AG08396 (cell line): ENCODE results near the gene PUM1.

Source experiments
- DNase-seq: peaks from one replicate; pipeline ENCODE4 v3.0.0; 2012; ENCODE audit warnings: low spot score, mixed read lengths

Gene PUM1

GRCh38 chr1:30892671-30893073 is 172.8 kb downstream of the PUM1 start:
- DNase-seq, result no peak

GRCh38 chr1:30891227-30891552 is 174.3 kb downstream of the PUM1 start:
- no peak for DNase-seq

GRCh38 chr1:30890502-30891226 is 174.9 kb downstream of the PUM1 start:
- no peak for DNase-seq

DNA sequence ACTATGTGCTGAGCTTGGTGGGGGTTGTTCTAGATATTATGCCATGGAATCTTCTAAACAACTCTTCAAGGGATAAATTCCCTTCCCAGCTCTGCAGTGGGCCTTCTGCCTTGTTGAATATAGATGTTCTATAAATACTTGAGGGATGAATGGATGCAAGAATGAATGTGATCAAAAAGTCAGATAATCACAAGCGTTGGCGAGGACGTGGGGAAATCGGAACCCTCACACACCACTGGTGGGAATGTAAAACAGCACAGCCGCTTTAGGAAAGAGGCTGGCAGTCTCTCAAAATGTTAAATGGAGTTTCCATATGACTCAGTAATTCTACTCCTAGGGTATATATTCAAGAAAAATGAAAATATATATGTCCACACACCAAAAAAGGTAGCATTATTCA is 176.0 kb downstream of the PUM1 start:
- no peak for DNase-seq

DNA sequence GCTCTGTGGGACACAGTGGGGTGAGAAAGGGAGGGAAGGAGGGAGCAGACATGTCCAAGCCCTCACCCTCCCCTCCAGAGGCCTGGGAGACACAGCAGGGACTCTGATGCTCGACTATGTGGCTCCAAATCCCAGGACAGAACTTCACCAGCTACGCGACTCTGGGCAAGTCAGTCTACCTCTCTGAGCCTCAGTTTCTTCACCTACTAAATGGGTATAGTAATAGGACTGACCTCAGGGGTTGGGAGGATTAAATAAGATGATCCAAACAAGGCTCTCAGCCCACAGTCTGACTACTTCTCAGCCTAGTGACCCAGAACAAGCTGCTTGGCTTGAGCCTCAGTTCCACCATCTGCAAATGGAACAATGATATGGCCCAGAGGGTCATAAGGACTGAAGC is 176.5 kb downstream of the PUM1 start:
- no peak for DNase-seq

GRCh38 chr1:30888391-30888790 is 177.1 kb downstream of the PUM1 start:
- peak; percentile 87 for DNase-seq

GRCh38 chr1:30887485-30888315 is 177.8 kb downstream of the PUM1 start:
- peak; percentile 68 for DNase-seq

GRCh38 chr1:30886710-30887428 is 178.6 kb downstream of the PUM1 start:
- no peak for DNase-seq

GRCh38 chr1:30885570-30886522 is 179.7 kb downstream of the PUM1 start:
- DNase-seq, result no peak

GRCh38 chr1:30884723-30885122 is 180.8 kb downstream of the PUM1 start:
- no peak for DNase-seq

DNA sequence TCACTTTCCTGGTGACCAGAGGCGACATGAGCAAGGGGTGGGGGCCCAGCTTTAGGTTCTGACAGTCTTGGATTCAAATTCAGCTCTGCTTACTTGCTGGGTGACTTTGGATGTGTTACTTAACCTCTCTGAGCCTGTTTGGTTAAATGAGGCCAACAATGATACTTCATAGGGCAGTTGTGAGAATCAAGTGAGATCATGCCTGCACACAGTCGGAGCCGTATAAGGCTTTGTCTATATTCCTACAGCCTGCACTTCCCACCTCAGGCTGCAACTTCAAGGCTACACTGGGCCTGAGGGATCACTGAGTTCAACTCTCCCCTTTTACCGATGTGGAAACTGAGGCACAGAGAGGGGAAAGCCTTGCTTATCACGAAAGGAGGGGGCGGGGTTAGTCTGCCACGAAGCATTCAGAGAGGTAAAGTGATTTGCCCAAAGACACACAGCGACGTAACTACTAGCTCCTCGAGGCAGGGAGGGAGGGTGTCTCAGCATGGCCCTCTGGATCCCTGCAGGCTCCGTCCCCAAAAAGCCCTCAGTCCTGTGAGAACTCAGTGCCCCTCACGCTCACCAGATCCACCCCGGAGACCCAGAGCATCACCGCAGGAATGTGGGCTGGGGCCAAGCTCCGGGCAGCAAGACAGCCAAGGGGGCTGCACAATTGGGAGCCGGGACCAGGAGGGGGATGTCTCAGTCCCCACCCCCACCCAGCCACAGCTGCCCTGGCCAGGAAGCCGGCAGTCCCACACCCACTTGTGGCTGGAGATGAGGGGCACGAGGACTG is 181.9 kb downstream of the PUM1 start:
- no peak for DNase-seq

DNA sequence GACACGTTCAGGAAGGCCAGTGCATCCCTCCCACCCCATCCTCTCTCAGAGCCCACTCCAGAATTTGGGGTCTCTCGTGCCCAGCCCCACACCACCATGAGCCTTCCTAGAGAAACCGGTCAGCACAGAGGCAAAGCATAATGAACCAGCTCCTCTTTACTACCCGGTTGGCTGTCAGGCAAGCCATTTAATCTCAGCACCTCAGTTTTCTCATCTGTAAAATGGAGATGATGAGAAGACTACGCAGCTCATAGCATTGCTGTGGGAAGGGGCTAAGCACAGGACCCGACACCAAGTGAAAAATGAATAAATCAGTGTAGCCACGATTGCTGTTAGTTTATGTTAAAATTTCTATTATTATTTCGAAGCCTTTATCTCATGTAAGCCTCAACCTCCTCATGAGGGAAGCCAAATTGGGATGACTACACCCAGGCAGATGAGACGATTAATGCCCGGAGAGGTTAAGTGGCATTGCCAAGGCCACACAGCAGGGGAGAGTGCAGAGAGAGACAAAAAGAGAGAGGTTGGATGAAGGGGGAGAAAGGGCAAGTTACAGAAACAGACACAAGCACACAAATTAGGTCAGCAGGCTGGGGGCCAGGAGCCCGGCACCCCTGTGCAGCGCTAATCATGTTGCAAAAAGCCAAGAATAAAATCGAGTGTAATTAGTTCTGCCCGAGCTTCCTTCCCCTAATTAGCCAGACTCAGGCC is 182.7 kb downstream of the PUM1 start:
- no peak for DNase-seq
